Middle frontal gyrus (tissue), 1 donor: ENCODE data around the gene PDE4D.

Experiments
- DNase-seq: peaks from one replicate; pipeline ENCODE4 v3.0.0-alpha.2; 2015; ENCODE audit warnings: low spot score; ENCODE audit errors: extremely low spot score

The PDE4D gene

DNA sequence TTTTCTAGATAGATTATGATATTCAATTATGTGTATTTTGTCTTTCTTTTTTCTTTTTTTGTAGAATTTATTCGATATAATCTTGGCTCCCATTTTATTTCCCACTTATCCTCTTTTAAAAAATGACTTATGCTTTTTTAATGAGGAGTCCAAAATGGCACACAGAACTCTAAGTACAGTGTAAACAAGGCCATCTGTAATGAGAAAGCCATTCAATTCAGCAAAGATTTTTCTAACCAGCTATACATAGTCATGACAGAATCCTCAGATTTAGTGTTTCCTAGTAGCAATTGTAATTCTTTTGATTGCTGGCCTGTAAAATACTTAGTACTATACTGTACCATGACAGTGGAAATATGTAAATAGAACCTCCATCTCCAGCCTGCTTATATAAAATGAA is 659.3 kb downstream of the PDE4D start:
- no peak for DNase-seq

GRCh38 chr5:59231221-59231931 is 662.1 kb downstream of the PDE4D start:
- DNase-seq, result no peak

DNA sequence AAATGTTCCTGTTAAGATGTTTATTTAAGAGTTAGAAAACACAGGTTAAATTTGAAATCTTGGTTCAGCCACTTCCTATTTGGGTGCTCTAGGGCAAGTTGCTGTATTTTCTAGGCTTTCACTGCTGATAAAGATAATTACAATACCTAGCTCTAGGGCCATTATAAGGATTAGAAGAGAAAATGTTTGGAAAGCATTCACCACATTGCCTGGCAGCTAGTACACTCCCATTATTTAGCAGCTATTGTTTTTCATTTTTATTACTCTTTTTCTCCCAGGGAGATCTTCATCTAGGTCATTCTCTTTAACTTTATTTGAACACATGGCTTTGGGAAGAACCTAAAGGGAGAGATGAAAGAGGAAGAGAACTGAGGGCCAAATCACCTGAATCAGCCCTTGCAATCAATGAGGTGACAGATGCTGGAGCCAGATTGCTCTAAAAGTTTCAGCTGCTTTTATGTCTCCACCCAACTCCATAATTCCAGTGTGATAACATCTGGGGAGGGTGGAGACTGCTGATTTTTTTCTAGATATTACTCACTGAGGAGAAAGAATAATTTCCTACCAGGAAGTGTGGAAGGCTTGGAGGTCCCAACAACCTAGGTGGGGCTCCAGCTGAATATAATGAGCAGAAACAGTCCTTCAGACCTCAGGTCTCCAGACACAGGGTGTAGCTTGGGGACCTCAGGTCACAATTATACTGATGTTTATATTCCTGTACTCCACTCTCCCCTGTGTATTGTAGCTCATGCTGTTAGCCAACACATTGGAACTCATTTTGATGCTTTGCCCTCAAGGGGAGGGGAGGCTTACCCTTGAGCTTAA is 670.6 kb downstream of the PDE4D start:
- DNase-seq, result no peak

GRCh38 chr5:59221769-59222168 is 671.8 kb downstream of the PDE4D start:
- no peak for DNase-seq

DNA sequence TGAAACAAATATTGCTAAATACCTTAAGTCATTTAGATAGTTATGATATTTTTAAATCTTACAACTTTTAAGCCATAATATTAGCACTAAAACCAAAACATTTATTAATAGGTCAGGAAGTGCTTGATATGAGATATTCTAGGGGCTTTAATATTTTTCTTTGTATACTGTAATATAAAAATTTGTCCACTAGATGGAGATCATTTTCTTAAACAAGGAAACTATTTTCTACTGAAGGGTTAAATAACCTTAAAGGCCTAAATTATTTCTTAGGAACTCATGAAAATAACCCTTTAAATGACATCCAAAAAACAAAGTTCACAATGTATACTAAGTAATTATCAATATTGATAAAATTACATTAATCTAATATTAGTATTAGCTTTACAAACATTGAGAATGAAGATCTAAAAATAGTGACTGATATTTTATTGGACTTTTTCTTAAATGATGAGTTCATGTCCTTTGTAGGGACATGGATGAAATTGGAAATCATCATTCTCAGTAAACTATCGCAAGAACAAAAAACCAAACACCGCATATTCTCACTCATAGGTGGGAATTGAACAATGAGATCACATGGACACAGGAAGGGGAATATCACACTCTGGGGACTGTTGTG is 675.0 kb downstream of the PDE4D start:
- DNase-seq, result no peak

- no peak for DNase-seq
Observed at GRCh38 chr5:59216841-59217240, 676.7 kb downstream of the PDE4D start.

DNA sequence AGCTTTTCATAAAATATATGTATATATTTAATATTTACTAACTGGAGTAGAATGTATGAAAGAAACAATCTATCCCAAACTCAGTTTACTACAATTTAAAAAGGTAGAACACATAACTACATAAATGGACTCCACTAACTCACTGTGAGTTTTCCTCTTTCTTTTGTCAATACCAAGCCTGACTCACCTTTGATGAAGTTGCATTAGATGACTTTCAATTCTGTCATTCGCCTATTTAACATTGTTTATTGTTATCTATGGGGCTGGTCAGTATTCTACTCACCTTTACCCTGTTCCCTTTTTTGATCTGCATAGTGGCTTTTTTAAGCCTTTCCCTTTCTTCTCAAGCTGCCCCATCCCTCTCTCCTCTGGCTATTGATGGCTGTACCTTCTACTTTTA is 680.9 kb downstream of the PDE4D start:
- DNase-seq, result no peak

DNA sequence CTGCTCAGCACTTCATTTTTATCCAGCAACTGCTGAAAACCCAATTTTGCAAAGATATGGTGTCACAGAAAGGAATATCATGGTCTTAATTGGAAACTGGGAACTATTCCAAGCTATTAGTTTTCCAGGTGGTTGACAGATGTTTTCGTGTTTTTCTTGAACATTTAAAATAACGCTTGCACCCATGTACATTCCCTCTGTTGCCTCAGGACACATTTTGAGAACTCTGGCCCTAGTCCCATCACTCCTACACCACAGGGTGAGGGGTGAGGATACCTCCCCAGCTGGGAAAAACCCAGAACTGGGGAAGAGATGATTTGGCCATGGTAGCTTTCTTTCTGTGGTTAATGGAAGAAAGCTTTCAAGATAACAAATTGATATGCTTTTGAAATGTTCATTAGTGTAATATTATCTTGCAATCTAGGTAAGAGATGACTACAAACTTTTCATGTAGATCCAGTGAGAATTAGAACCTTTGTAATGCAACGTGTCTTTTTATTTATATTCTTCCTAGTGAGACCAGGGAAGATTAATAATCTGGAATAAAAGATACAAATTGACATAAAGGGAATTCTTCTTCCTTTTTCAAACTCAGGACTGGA is 683.7 kb downstream of the PDE4D start:
- DNase-seq, result no peak

- no peak for DNase-seq
Observed at GRCh38 chr5:59208474-59208873, 685.1 kb downstream of the PDE4D start.

DNA sequence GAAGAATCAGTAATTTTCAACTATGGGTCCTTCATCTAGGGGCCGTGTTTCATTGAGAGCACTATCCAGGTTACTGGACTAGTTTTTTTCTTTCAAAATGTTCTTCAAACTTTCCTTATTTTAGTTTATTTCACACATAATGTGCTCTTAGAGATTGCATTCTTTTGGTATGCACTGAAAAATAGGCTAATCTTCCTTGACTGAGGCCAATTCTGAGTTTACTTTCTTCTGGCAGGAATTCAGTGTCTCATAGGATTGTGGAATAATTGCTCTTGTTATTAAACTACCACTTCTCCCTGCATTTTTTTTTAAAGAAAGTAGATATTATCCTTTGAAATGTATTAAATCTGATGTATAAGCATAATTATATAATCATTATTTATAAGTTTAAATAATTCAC is 686.1 kb downstream of the PDE4D start:
- no peak for DNase-seq

DNA sequence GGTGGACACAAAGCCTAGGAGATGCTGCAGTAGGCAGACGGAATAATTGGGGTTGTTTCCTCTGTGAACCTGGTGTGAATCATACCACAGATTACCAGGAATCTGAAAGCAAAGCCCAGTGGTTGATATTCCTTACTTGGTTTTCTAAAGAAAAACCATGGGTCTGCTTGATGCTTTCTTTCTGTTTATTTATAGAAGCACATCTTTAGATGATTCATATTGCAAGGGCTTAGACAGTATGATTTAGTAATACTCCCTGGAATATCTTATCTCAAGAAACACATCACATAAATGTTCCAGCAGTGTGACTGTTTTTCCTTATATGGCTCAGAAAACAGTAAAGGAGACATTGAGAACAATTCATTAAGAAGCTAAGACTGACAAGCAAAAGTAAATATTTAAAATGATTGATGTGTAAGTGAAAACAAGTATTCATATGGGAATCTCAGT is 687.4 kb downstream of the PDE4D start:
- no peak for DNase-seq

DNA sequence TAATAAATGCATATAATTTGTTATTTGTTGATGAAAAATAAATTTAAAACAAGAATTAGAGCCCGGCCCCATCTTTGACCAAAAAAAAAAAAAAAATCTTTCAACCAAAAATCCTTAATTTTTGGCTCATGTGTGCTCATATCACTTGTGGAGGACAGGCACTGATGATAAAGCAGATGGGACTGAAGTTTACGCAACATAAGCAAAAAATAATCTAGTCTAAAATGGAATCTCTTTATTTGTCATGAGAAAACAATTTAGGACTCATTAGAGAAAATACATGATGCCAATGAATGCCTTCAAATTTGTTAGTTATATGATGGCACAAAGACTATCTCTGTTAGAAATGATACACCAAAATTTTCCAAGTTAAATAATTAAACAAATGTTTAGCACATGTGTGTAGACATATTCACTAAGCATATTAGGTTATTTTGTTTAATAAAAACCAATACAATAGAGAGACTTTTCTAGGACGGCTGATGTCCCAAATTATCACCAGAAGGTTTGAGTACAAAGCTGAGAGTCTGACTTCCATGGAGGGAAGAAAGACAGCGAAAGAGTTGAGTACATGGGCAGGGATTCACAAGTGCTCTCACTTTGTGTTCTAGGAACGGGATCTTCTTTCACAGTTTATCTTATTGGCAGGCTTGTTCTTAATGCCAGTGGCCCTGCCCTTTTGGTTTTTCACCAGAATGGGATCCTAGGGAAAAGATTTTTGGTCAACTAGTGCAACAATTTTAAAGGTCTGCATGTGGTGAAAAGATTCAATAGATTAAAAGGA is 689.2 kb downstream of the PDE4D start:
- DNase-seq, result no peak

GRCh38 chr5:59199868-59200267 is 693.7 kb downstream of the PDE4D start:
- no peak for DNase-seq

DNA sequence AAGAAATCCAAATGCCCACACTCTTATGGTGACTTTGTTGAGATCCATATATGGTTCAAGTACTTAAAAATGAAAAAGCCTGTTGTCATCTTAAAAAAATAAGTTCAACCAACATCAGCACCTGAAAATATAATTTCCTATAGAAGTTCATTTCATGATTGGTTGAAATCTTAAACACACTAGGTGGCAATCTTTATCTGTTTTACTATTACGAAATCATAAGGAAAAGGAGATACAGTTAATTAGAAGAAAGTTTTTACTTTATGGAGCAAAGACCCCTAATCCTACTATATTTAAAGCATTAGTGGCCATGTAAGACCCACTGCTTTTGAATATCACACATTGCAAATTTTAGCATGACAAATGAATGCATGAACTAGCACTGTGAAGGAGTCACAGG is 694.7 kb downstream of the PDE4D start:
- DNase-seq, result no peak

DNA sequence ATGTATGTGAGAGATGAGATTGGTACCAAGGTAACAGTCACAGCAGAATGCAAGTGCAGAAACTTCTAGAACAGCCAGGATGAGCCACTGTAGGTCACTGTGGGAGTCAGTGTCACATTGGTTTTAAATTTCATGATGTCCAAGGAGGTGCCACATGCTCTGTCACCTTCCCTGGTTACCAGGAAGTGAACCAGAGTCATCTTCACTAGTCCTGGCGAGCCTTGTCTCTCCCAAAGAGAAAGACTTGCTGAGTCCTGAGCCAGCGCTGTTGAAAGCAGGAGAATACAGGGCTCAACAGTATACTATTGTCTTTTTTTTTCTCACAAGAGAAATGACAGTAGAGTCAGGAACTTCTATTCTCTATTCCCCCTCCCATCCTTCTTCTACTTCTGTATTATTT is 695.2 kb downstream of the PDE4D start:
- DNase-seq, result no peak

DNA sequence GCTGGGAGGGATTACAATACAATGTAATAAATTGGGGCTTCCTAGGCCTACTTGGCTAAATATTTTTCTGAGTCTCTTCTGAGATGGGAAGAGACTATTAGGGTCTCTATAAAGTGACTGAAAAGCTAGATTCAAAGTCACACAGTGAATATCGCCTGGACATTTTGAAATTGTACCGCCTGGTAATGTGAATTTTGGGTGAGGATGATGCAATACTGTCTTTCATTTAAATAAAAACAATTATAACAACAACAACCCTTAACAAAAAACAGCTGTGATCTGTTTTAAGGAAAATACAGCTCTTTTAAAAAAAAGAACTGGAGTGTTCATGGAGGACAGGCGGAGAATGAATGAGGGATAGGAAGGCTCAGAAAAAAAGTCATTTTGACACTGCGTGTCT is 695.6 kb downstream of the PDE4D start:
- no peak for DNase-seq

- no peak for DNase-seq
Observed at GRCh38 chr5:59193616-59194319, 699.8 kb downstream of the PDE4D start.

DNA sequence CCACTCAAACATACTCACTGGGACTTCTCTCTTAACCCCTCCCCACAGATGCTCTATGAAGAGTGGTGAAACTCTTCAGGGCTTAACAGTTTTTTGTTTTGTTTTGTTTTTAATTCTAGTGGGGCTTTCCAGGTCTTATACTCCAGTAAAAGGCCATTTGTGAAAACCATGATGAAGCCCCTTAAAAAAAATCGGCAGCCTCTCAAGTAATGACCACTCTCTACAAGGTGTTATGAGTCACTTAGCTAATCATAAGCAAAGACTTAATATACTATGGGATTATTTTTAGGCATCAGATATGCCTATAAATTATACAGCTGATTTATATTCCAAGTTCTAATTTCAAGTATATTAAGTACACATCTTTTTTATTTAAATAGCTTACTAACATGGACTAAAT is 702.8 kb downstream of the PDE4D start:
- DNase-seq, result no peak

GRCh38 chr5:59189472-59190244 is 703.9 kb downstream of the PDE4D start:
- DNase-seq, result no peak
